Spinal cord (tissue), 10 donors: ENCODE measurements around the gene WDR36. TPM values are rescaled to one million over a fixed set of nuclear protein-coding genes. Genes with fewer than 3 reads are reported as not detected.

Source experiments
- DNase-seq, 6 donors: peaks; one replicate each; pipeline versions ENCODE4 v3.0.0 to v3.0.0-alpha.2; 2013 to 2015; ENCODE audit warnings: low spot score in 6 of 6, low read depth in 4 of 6
- H3K27ac ChIP-seq: one replicate; pipeline ENCODE4 v1.5.1; 2013; ENCODE audit warnings: low read depth, low read length, control low read depth
- H3K27me3 ChIP-seq: one replicate; pipeline ENCODE4 v1.6.1; 2013; ENCODE audit warnings: low read length; ENCODE audit not compliant: control insufficient read depth, insufficient read depth
- H3K36me3 ChIP-seq: one replicate; pipeline ENCODE4 v1.6.1; 2013; ENCODE audit warnings: low read length; ENCODE audit not compliant: control insufficient read depth, insufficient read depth
- H3K4me1 ChIP-seq: one replicate; pipeline ENCODE4 v1.6.1; 2013; ENCODE audit warnings: low read length; ENCODE audit not compliant: control insufficient read depth, insufficient read depth
- H3K4me3 ChIP-seq: one replicate; pipeline ENCODE4 v1.5.1; 2013; ENCODE audit warnings: low read depth, low read length, control low read depth
- H3K9me3 ChIP-seq: one replicate; pipeline ENCODE4 v1.6.1; 2013; ENCODE audit warnings: low read length; ENCODE audit not compliant: control insufficient read depth, insufficient read depth
- WGBS: methylation state at CpG from one replicate; pipeline ENCODE4 v1.1.5; 2013; ENCODE audit warnings: missing lambda C conversion rate; ENCODE audit not compliant: insufficient coverage; 5-methylcytosine and 5-hydroxymethylcytosine counted together
- polyA plus RNA-seq, 2 donors: library from polyadenylated mRNA; unstranded; fragments of 120-200 nt; gene quantifications; one replicate each; pipeline ENCODE4 v1.2.1, GENCODE V29; 2013; ENCODE audit not compliant: insufficient read length in 2 of 2
- total RNA-seq, 2 donors: library from RNA; depleted of rRNA in 1 of 2; stranded (reverse); fragments of 120-200 nt in 1 of 2; fragments of >200 nt in 1 of 2; gene quantifications; one replicate each; pipeline versions ENCODE4 v1.2.3 to v1.2.4, GENCODE V29; 2013 to 2014
- donor health status: healthy.

The WDR36 gene
- total and polyA plus RNA-seq, 4 donors, result 12.6 to 44.9 (median 24.3) TPM

GRCh38 chr5:111095982-111096381 lies 3.8 kb downstream of the WDR36 start:
- DNase-seq, result no peak
- Histone ChIP-seq H3K27me3 (no peaks in the 10 kb centered on the region), H3K4me3 (no peak overlapping the region), H3K9me3 (no peaks in the 10 kb centered on the region), H3K4me1 (peaks cover 3% of the 10 kb centered on the region), H3K36me3 (peaks cover 2% of the 10 kb centered on the region), H3K27ac (no peak overlapping the region)
- WGBS, result no CpG with 5 or more reads among the region's 1 CpG

DNA sequence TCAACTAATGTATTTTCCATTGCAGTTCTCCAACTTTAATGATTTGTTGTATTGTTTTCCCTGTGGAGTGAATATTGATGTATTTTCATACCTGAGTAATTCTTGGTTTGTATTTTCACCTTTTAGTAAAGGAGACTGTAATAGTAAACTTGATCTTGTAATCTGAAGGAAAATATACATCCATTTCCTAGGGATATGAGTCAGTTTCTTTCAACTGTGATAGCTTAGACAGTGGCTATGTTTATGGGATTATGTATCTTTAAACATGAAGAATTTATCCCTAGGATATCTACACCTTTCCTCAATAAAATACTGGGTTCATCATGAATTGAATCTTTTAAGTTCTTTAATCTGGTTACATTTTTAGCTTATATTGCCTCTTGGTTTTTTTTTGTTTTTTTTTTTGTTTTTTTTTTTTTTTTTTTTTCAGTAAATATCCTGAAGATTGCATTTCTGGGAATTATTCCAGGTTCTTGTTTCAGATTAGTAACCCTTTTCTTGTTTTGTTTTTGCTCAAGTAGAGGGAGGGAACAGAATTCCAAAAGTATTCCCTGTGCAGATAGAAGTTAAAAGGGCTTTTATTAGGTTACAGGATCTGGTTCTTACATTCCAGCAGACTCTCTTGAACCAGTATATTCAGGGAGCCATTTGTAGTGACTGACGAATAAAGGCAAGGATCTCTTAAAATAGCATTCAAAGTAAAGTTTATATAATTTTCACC lies 7.1 kb downstream of the WDR36 start:
- H3K27me3 ChIP-seq, result no peaks in the 10 kb centered on the region
- peaks cover 2% of the 10 kb centered on the region for H3K36me3 ChIP-seq
- DNase-seq, result no peak
- no CpG with 5 or more reads among the region's 1 CpG for WGBS
- no peak overlapping the region for H3K4me3 ChIP-seq
- H3K9me3 ChIP-seq, result no peaks in the 10 kb centered on the region
- H3K4me1 ChIP-seq, result no peaks in the 10 kb centered on the region
- H3K27ac ChIP-seq, result no peak overlapping the region

DNA sequence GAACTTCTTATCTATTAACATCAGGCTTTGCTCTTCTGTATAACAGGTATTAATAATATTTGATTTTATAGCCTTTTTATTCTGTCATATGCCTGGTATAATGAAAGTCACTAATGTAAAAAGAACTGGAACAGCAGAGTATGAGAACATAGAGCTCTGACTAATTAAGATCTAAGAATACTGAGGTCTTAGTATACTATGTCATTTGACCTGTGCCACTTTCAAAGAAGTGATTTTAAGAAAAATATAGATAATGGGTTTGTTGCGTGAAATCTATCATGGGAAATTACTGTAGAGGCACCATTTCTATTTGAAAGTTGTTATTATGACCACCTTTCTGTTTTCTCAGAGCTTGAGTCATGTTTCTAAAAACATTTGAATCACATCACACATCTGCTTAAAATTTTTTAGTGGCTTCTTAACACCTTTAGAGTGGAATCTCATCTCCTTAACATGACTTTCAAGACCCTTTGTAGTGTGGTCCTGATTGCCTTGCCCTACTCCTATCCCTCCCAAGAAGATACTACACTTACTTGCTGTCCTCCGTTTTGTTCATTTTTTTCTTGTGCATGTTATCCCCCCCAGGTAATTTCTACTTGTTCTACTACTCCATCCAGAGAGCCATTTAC lies 14.3 kb downstream of the WDR36 start:
- H3K9me3 ChIP-seq, result no peaks in the 10 kb centered on the region
- H3K4me1 ChIP-seq, result no peaks in the 10 kb centered on the region
- no peak for DNase-seq
- H3K27me3 ChIP-seq, result no peaks in the 10 kb centered on the region
- no peak overlapping the region for H3K27ac ChIP-seq
- WGBS, result no CpG with 5 or more reads among the region's 2 CpGs
- H3K36me3 ChIP-seq, result peaks cover 6% of the 10 kb centered on the region
- no peak overlapping the region for H3K4me3 ChIP-seq

GRCh38 chr5:111107371-111107770 lies 15.2 kb downstream of the WDR36 start:
- Histone ChIP-seq H3K4me3 (no peak overlapping the region), H3K9me3 (no peaks in the 10 kb centered on the region), H3K4me1 (no peaks in the 10 kb centered on the region), H3K27ac (no peak overlapping the region), H3K36me3 (peaks cover 6% of the 10 kb centered on the region), H3K27me3 (no peaks in the 10 kb centered on the region)
- WGBS, result no CpG with 5 or more reads among the region's 2 CpGs
- no peak for DNase-seq

- WGBS, result 100% methylated on average over 2 of the region's 3 CpGs
- H3K36me3 ChIP-seq, result no peaks in the 10 kb centered on the region
Measured at GRCh38 chr5:111111956-111112355, 19.8 kb downstream of the WDR36 start.

GRCh38 chr5:111113678-111114077 lies 21.5 kb downstream of the WDR36 start:
- Histone ChIP-seq H3K27ac (no peak overlapping the region), H3K9me3 (no peaks in the 10 kb centered on the region), H3K4me1 (no peaks in the 10 kb centered on the region), H3K36me3 (no peaks in the 10 kb centered on the region), H3K4me3 (no peak overlapping the region), H3K27me3 (no peaks in the 10 kb centered on the region)
- no CpG with 5 or more reads among the region's 3 CpGs for WGBS
- no peak for DNase-seq

More at GRCh38 chr5:111111956-111112355, 19.8 kb downstream of the WDR36 start:
- no peaks in the 10 kb centered on the region for H3K9me3 ChIP-seq
- H3K27me3 ChIP-seq, result no peaks in the 10 kb centered on the region
- no peak overlapping the region for H3K4me3 ChIP-seq
- DNase-seq, result no peak
- no peak overlapping the region for H3K27ac ChIP-seq
- H3K4me1 ChIP-seq, result no peaks in the 10 kb centered on the region

GRCh38 chr5:111115229-111115628 lies 23.1 kb downstream of the WDR36 start:
- H3K36me3 ChIP-seq, result no peaks in the 10 kb centered on the region
- no peak overlapping the region for H3K27ac ChIP-seq
- no peak for DNase-seq
- H3K4me3 ChIP-seq, result no peak overlapping the region
- no peaks in the 10 kb centered on the region for H3K27me3 ChIP-seq
- no peaks in the 10 kb centered on the region for H3K9me3 ChIP-seq
- WGBS, result no CpG with 5 or more reads among the region's 1 CpG
- no peaks in the 10 kb centered on the region for H3K4me1 ChIP-seq

- Histone ChIP-seq H3K4me3 (no peak overlapping the region), H3K27ac (no peak overlapping the region), H3K4me1 (no peaks in the 10 kb centered on the region), H3K9me3 (no peaks in the 10 kb centered on the region), H3K27me3 (no peaks in the 10 kb centered on the region), H3K36me3 (no peaks in the 10 kb centered on the region)
- WGBS, result no CpG with 5 or more reads among the region's 1 CpG
- no peak for DNase-seq
Measured at GRCh38 chr5:111116550-111116949, 24.4 kb downstream of the WDR36 start.

DNA sequence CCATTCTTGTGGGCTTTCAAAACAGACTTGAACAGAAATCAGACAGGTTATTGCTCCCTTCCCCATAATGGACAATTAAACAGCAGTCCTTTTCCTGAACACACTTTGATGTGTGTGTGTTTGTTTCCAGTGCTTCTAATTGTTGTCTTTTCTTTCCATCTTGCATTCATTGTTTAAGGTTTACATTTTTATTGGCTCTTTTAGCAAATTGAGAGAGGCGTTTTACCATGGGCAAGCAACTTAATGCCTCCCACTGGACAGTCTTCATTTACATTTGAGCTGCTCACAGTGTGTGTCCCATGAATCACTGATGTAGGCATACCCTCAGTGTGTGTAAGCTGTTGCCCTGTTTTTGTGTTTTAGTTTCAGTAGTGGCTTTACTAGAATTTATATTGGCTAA lies 25.0 kb downstream of the WDR36 start:
- H3K9me3 ChIP-seq, result no peaks in the 10 kb centered on the region
- WGBS, result no CpG with 5 or more reads among the region's 1 CpG
- no peaks in the 10 kb centered on the region for H3K36me3 ChIP-seq

GRCh38 chr5:111119221-111119620 lies 27.1 kb downstream of the WDR36 start:
- no peak overlapping the region for H3K27ac ChIP-seq
- DNase-seq, result no peak
- no CpG with 5 or more reads among the region's 2 CpGs for WGBS

More for the DNA sequence above, 25.0 kb downstream of the WDR36 start:
- peak in 1 of 6 donors; percentile 80 for DNase-seq
- Histone ChIP-seq H3K4me1 (no peaks in the 10 kb centered on the region), H3K4me3 (no peak overlapping the region), H3K27ac (no peak overlapping the region), H3K27me3 (no peaks in the 10 kb centered on the region)

More at GRCh38 chr5:111119221-111119620, 27.1 kb downstream of the WDR36 start:
- peaks cover 4% of the 10 kb centered on the region for H3K36me3 ChIP-seq
- H3K9me3 ChIP-seq, result no peaks in the 10 kb centered on the region
- H3K4me1 ChIP-seq, result no peaks in the 10 kb centered on the region
- H3K27me3 ChIP-seq, result no peaks in the 10 kb centered on the region
- no peak overlapping the region for H3K4me3 ChIP-seq
